Neural progenitor cell (in vitro differentiated cells): ENCODE results near the gene PARP2.

Experiments
- EZH2 ChIP-seq: fragments of 200-600 bp; sonication (generic); IDR thresholded peaks from 2 replicates; pipeline ENCODE4 v1.6.1; 2017; ENCODE audit warnings: antibody characterized with exemption, mild to moderate bottlenecking, moderate library complexity
- TF ChIP-seq, protein P1 (sequence below): fragments of 200-600 bp; sonication (generic); IDR thresholded peaks from 2 replicates; pipeline ENCODE4 v1.5.1; 2017; ENCODE audit warnings: antibody characterized with exemption, mild to moderate bottlenecking

DNA sequence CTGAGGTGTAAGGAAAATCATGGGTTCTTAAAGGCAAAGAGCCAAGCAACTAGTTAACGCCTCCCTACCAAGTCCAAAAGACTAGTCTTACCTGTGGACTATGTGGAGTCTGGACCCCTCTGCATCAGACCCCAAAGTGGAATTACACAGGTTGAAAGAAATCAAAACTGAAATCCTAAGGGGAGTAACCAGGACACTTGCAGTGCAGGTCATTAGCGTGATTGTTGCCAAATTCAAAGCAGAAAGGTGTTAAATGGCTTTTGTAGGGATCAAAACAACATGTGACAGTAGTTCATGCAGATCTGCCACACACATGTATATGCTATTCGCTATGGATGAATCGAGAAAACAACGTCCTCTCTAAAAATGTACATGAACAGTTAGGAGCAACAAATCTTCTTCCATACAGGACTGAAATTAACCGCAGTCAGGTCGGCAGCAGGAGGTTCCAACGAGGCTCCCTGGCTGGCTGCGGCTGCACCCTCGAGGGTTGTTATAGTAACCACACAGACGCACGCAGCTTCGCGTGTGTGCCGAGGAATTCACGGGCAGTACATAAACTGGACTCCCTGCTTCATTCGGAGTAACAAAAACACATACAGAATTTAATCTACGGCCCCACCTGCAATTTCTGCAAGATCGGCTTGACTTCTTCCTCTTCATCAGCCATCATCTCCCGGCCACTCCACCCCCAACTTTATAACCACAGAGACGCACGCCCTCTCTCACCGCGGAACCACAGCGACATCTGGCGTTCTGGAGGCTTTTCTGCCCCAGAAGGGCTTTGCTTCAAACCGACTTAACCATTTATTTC, 38.0 kb upstream of the PARP2 start, which contains the start of gene TTC5:
- TF ChIP-seq, protein P1, sequence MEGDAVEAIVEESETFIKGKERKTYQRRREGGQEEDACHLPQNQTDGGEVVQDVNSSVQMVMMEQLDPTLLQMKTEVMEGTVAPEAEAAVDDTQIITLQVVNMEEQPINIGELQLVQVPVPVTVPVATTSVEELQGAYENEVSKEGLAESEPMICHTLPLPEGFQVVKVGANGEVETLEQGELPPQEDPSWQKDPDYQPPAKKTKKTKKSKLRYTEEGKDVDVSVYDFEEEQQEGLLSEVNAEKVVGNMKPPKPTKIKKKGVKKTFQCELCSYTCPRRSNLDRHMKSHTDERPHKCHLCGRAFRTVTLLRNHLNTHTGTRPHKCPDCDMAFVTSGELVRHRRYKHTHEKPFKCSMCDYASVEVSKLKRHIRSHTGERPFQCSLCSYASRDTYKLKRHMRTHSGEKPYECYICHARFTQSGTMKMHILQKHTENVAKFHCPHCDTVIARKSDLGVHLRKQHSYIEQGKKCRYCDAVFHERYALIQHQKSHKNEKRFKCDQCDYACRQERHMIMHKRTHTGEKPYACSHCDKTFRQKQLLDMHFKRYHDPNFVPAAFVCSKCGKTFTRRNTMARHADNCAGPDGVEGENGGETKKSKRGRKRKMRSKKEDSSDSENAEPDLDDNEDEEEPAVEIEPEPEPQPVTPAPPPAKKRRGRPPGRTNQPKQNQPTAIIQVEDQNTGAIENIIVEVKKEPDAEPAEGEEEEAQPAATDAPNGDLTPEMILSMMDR = peak; percentile 94
- TF ChIP-seq EZH2 = no peak
